GM23338 (cell line): ENCODE results near the gene RPTOR. TPM values are rescaled to one million over a fixed set of nuclear protein-coding genes. Genes with fewer than 3 reads are reported as not detected.

Experiments
- ATAC-seq: fragments of 200-7000 bp; cut with Tn5 transposase; 3 replicates; pipeline ENCODE4 v1.9.1; 2020
- DNase-seq: peaks from one replicate; pipeline ENCODE4 v3.0.0-alpha.2; 2015; ENCODE audit warnings: low spot score
- H2AFZ ChIP-seq: fragments of 200-600 bp; sonication (generic); 2 replicates; pipeline ENCODE4 v1.8.0; 2016; ENCODE audit warnings: antibody characterized with exemption, mild to moderate bottlenecking, moderate library complexity
- H3F3A ChIP-seq: fragments of 200-600 bp; sonication (generic); replicated peaks from 2 replicates; pipeline ENCODE4 v1.8.0; 2017; ENCODE audit warnings: antibody characterized with exemption, mixed run types, low read depth
- H3K27ac ChIP-seq: fragments of 200-600 bp; sonication (generic); 2 replicates; pipeline ENCODE4 v1.6.1; 2016; ENCODE audit warnings: low read depth
- H3K27me3 ChIP-seq: fragments of 200-600 bp; sonication (generic); 2 replicates; pipeline ENCODE4 v1.8.0; 2016; ENCODE audit warnings: mild to moderate bottlenecking, mixed run types, moderate library complexity; ENCODE audit not compliant: insufficient read depth
- H3K36me3 ChIP-seq: fragments of 200-600 bp; sonication (generic); 2 replicates; pipeline ENCODE4 v1.8.0; 2016; ENCODE audit warnings: mild to moderate bottlenecking; ENCODE audit not compliant: insufficient read depth
- H3K4me1 ChIP-seq: fragments of 200-600 bp; sonication (generic); 2 replicates; pipeline ENCODE4 v1.8.0; 2016; ENCODE audit warnings: mild to moderate bottlenecking, moderate library complexity; ENCODE audit not compliant: insufficient read depth
- H3K4me2 ChIP-seq: fragments of 200-600 bp; sonication (generic); 2 replicates; pipeline ENCODE4 v1.7.1; 2017; ENCODE audit warnings: mixed run types
- H3K4me3 ChIP-seq: fragments of 200-600 bp; sonication (generic); 2 replicates; pipeline ENCODE4 v1.6.1; 2016; ENCODE audit warnings: mixed run types
- H3K79me2 ChIP-seq: fragments of 200-600 bp; sonication (generic); replicated peaks from 2 replicates; pipeline ENCODE4 v1.8.0; 2017; ENCODE audit warnings: mild to moderate bottlenecking; ENCODE audit not compliant: insufficient read depth
- H3K9me2 ChIP-seq: fragments of 200-600 bp; sonication (generic); 2 replicates; pipeline ENCODE4 v1.8.0; 2017; ENCODE audit not compliant: insufficient read depth
- H4K20me1 ChIP-seq: fragments of 200-600 bp; sonication (generic); replicated peaks from 2 replicates; pipeline ENCODE4 v1.8.0; 2017; ENCODE audit warnings: mild to moderate bottlenecking; ENCODE audit not compliant: insufficient read depth
- H3K27ac Mint-ChIP-seq: 2 replicates; pipeline ENCODE4 v1.8.0; 2020; ENCODE audit warnings: inconsistent platforms, mild to moderate bottlenecking, moderate library complexity, mixed read lengths
- H3K27me3 Mint-ChIP-seq: 3 replicates; pipeline ENCODE4 v1.8.0; 2022; ENCODE audit warnings: low read depth, mild to moderate bottlenecking, moderate library complexity, mixed read lengths, inconsistent platforms; ENCODE audit not compliant: insufficient read depth, poor library complexity
- H3K36me3 Mint-ChIP-seq: 3 replicates; pipeline ENCODE4 v1.8.0; 2021; ENCODE audit warnings: low read depth, mild to moderate bottlenecking, inconsistent platforms, moderate library complexity, mixed read lengths
- H3K4me1 Mint-ChIP-seq: 3 replicates; pipeline ENCODE4 v1.8.0; 2020; ENCODE audit warnings: mild to moderate bottlenecking, inconsistent platforms, mixed read lengths
- H3K4me3 Mint-ChIP-seq: 3 replicates; pipeline ENCODE4 v1.8.0; 2021; ENCODE audit warnings: moderate library complexity, mild to moderate bottlenecking, inconsistent platforms, mixed read lengths
- H3K9me3 Mint-ChIP-seq: 3 replicates; pipeline ENCODE4 v1.8.0; 2020; ENCODE audit warnings: moderate library complexity, mild to moderate bottlenecking, inconsistent platforms, mixed read lengths
- CREB1 ChIP-seq: fragments of 250-450 bp; sonication (Bioruptor Pico); IDR thresholded peaks from 2 replicates; pipeline ENCODE4 v1.5.0; 2020; ENCODE audit warnings: low read depth, mild to moderate bottlenecking, moderate library complexity
- EZH2phosphoT487 ChIP-seq: fragments of 200-600 bp; sonication (generic); IDR thresholded peaks from one replicate; pipeline ENCODE4 v1.8.1; 2018; ENCODE audit warnings: antibody characterized with exemption; ENCODE audit not compliant: unreplicated experiment
- JUNB ChIP-seq: IDR thresholded peaks from one replicate; pipeline ENCODE4 v1.6.1; 2016; ENCODE audit warnings: antibody characterized with exemption; ENCODE audit not compliant: unreplicated experiment
- REST ChIP-seq: IDR thresholded peaks from one replicate; pipeline ENCODE4 v1.6.1; 2018; ENCODE audit warnings: antibody characterized with exemption; ENCODE audit not compliant: unreplicated experiment
- STAT1 ChIP-seq: IDR thresholded peaks from one replicate; pipeline ENCODE4 v1.6.1; 2016; ENCODE audit warnings: antibody characterized with exemption; ENCODE audit not compliant: unreplicated experiment
- ZNF114 ChIP-seq: fragments of 250-450 bp; sonication (Bioruptor Pico); IDR thresholded peaks from 2 replicates; pipeline ENCODE4 v1.5.0; 2020; ENCODE audit warnings: mild to moderate bottlenecking, moderate library complexity
- ZNF331 ChIP-seq: fragments of 250-450 bp; sonication (Bioruptor Pico); IDR thresholded peaks from 2 replicates; pipeline ENCODE4 v1.5.0; 2020; ENCODE audit warnings: low read depth, mild to moderate bottlenecking, moderate library complexity
- polyA plus RNA-seq: library from polyadenylated mRNA; unstranded; fragments of >200 nt; fragmentation: Nextera tagmentation; extraction: Ambion mirVana; gene quantifications from 2 replicates; pipeline ENCODE4 v1.2.1, GENCODE V29; 2016
- total RNA-seq: library from RNA; depleted of rRNA; stranded (reverse); fragments of >200 nt; shearing (Covaris generic); gene quantifications from 2 replicates; pipeline ENCODE4 v1.2.3, GENCODE V29; 2014
- TF ChIP-seq, protein P1 (sequence below): fragments of 250-450 bp; sonication (Bioruptor Pico); IDR thresholded peaks from 2 replicates; pipeline ENCODE4 v1.5.0; 2020; ENCODE audit warnings: mild to moderate bottlenecking, moderate library complexity

RPTOR gene
- total and polyA plus RNA-seq, 2 experiments from 2014 or later = 9.5 to 38.0 TPM

DNA sequence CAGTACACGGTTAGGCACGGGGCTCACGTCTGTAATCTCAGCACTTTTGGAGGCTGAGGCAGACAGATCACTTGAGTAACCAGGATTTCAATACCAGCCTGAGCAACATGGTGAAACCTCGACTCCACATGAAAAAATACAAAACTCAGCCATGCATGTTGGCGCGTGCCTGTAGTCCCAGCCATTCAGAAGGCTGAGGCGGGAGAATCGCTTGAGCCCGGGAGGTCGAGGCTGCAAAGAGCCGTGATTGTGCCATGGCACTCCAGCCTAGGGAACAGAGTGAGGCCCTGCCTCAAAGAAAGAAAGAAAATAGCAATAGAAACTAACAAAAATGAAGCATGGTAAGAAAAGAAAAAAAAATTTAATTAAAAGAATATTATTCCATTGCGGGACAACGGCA lies 319.0 kb downstream of the RPTOR start:
- Mint-ChIP-seq H3K4me1 (peaks cover 36% of the 10 kb centered on the region), H3K9me3 (no peaks in the 10 kb centered on the region), H3K27me3 (peaks cover 11% of the 10 kb centered on the region), H3K4me3 (no peak overlapping the region), H3K36me3 (peaks cover 12% of the 10 kb centered on the region; the same call in 2 of the 3 replicates), H3K27ac (no peak overlapping the region)
- H3K79me2 ChIP-seq = no peaks in the 10 kb centered on the region
- no peaks in the 10 kb centered on the region for H3F3A ChIP-seq
- no peaks in the 10 kb centered on the region for H3K36me3 ChIP-seq
- H3K4me3 ChIP-seq = no peak overlapping the region
- no peaks in the 10 kb centered on the region for H4K20me1 ChIP-seq
- H3K27me3 ChIP-seq = no peaks in the 10 kb centered on the region
- TF ChIP-seq ZNF331 (CRISPR knock-in tag) = no peak
- no peak for TF ChIP-seq ZNF114 (CRISPR knock-in tag)
- no peak for TF ChIP-seq CREB1
- TF ChIP-seq, protein P1, sequence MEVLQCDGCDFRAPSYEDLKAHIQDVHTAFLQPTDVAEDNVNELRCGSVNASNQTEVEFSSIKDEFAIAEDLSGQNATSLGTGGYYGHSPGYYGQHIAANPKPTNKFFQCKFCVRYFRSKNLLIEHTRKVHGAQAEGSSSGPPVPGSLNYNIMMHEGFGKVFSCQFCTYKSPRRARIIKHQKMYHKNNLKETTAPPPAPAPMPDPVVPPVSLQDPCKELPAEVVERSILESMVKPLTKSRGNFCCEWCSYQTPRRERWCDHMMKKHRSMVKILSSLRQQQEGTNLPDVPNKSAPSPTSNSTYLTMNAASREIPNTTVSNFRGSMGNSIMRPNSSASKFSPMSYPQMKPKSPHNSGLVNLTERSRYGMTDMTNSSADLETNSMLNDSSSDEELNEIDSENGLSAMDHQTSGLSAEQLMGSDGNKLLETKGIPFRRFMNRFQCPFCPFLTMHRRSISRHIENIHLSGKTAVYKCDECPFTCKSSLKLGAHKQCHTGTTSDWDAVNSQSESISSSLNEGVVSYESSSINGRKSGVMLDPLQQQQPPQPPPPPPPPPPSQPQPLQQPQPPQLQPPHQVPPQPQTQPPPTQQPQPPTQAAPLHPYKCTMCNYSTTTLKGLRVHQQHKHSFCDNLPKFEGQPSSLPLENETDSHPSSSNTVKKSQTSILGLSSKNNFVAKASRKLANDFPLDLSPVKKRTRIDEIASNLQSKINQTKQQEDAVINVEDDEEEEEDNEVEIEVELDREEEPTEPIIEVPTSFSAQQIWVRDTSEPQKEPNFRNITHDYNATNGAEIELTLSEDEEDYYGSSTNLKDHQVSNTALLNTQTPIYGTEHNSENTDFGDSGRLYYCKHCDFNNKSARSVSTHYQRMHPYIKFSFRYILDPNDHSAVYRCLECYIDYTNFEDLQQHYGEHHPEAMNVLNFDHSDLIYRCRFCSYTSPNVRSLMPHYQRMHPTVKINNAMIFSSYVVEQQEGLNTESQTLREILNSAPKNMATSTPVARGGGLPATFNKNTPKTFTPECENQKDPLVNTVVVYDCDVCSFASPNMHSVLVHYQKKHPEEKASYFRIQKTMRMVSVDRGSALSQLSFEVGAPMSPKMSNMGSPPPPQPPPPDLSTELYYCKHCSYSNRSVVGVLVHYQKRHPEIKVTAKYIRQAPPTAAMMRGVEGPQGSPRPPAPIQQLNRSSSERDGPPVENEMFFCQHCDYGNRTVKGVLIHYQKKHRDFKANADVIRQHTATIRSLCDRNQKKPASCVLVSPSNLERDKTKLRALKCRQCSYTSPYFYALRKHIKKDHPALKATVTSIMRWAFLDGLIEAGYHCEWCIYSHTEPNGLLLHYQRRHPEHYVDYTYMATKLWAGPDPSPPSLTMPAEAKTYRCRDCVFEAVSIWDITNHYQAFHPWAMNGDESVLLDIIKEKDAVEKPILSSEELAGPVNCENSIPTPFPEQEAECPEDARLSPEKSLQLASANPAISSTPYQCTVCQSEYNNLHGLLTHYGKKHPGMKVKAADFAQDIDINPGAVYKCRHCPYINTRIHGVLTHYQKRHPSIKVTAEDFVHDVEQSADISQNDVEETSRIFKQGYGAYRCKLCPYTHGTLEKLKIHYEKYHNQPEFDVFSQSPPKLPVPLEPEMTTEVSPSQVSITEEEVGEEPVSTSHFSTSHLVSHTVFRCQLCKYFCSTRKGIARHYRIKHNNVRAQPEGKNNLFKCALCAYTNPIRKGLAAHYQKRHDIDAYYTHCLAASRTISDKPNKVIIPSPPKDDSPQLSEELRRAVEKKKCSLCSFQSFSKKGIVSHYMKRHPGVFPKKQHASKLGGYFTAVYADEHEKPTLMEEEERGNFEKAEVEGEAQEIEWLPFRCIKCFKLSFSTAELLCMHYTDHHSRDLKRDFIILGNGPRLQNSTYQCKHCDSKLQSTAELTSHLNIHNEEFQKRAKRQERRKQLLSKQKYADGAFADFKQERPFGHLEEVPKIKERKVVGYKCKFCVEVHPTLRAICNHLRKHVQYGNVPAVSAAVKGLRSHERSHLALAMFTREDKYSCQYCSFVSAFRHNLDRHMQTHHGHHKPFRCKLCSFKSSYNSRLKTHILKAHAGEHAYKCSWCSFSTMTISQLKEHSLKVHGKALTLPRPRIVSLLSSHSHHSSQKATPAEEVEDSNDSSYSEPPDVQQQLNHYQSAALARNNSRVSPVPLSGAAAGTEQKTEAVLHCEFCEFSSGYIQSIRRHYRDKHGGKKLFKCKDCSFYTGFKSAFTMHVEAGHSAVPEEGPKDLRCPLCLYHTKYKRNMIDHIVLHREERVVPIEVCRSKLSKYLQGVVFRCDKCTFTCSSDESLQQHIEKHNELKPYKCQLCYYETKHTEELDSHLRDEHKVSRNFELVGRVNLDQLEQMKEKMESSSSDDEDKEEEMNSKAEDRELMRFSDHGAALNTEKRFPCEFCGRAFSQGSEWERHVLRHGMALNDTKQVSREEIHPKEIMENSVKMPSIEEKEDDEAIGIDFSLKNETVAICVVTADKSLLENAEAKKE (CRISPR knock-in tag) = no peak
- TF ChIP-seq JUNB = no peak
- TF ChIP-seq STAT1 = no peak
- TF ChIP-seq EZH2phosphoT487 = no peak
- TF ChIP-seq REST = no peak
- no peak overlapping the region for H3K4me2 ChIP-seq
- ATAC-seq (no peak), DNase-seq (no peak)
- no peaks in the 10 kb centered on the region for H3K9me2 ChIP-seq
- no peak overlapping the region for H2AFZ ChIP-seq
- peaks cover 8% of the 10 kb centered on the region for H3K4me1 ChIP-seq
- no peak overlapping the region for H3K27ac ChIP-seq
